Effector CD4-positive, alpha-beta T cell (primary cell): Measurements from ENCODE around the gene NPAS1.

ENCODE experiments used
- DNase-seq: peaks from one replicate; pipeline ENCODE4 v3.0.0-alpha.2; 2020

Gene NPAS1

GRCh38 chr19:47089767-47090350 is 70.2 kb downstream of the NPAS1 start:
- no peak for DNase-seq

GRCh38 chr19:47093254-47093653 is 73.6 kb downstream of the NPAS1 start:
- no peak for DNase-seq

GRCh38 chr19:47093841-47094240 is 74.2 kb downstream of the NPAS1 start:
- DNase-seq: no peak

- DNase-seq: no peak
Measured at GRCh38 chr19:47094557-47095475, 75.2 kb downstream of the NPAS1 start.
